RWPE1 (cell line): ENCODE results near the gene TMF1.

Experiments used
- CTCF ChIA-PET: fragments of 350-600 bp; sonication (Branson Sonifier 250); formaldehyde crosslinking; extraction: SDS; loops from one replicate; lab custom pipeline; 2021; lab: Yijun Ruan, JAX
- POLR2A ChIA-PET: fragments of 400-600 bp; formaldehyde crosslinking; extraction: SDS; loops from one replicate; lab custom pipeline; 2020; ENCODE audit warnings: antibody characterized with exemption; ENCODE audit not compliant: low non-redundant PET; lab: Yijun Ruan, JAX
- DNase-seq: peaks from one replicate; pipeline ENCODE4 v3.0.0; 2012; ENCODE audit warnings: low spot score
- H3K27ac ChIP-seq: fragments of 450-650 bp; 2 replicates; pipeline ENCODE4 v1.5.1; 2017
- TF ChIP-seq, protein P1 (sequence below): fragments of 450-650 bp; conservative IDR thresholded peaks from 2 replicates; pipeline ENCODE4 v1.5.1; 2017; ENCODE audit warnings: low read depth, mild to moderate bottlenecking

TMF1 gene

DNA sequence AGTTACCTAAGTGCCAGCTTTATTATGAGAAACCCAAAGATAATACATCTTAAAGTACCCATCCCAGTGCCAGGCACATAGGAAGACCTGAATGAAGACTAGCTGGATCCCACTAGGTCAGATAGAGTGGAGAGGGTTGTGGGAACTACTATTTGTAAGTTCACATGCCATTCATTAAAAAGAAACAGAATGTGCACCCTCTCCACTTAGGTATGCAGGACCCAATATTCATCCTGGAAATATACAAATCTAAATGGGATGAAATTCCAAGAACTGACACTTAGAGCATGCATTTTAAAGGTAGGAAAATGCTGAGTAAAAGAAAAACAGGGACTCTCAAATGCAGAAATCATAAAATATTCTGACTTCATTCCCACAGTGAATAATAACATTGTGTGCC, 53.0 kb downstream of the TMF1 start:
- DNase-seq: no peak
- TF ChIP-seq, protein P1, sequence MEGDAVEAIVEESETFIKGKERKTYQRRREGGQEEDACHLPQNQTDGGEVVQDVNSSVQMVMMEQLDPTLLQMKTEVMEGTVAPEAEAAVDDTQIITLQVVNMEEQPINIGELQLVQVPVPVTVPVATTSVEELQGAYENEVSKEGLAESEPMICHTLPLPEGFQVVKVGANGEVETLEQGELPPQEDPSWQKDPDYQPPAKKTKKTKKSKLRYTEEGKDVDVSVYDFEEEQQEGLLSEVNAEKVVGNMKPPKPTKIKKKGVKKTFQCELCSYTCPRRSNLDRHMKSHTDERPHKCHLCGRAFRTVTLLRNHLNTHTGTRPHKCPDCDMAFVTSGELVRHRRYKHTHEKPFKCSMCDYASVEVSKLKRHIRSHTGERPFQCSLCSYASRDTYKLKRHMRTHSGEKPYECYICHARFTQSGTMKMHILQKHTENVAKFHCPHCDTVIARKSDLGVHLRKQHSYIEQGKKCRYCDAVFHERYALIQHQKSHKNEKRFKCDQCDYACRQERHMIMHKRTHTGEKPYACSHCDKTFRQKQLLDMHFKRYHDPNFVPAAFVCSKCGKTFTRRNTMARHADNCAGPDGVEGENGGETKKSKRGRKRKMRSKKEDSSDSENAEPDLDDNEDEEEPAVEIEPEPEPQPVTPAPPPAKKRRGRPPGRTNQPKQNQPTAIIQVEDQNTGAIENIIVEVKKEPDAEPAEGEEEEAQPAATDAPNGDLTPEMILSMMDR: no peak
- ChIA-PET CTCF (interaction anchor here (0.7 kb wide), 1 partner anchor 66 kb away, joined by 6 read pairs; no protein-coding TSS in a partner anchor), POLR2A (no interaction called here)
- no peak overlapping the region for H3K27ac ChIP-seq

DNA sequence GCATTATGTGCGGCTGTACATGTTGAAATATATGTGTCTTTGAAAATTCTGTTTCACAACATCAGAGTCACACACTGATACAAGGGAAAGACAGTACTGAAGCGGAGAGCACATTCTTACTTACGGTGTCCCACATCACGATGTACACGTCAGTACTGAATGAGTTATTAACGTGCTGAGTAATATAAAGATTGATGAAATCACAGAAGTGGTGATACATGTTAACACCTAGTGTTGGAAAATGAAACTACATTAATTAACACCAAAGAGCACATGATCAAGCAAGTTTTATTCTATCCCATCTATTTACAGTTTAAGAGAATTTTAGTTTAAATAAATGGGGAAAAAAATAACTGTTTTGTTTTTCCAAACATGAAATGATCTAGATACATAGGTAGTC, 54.2 kb downstream of the TMF1 start:
- ChIA-PET CTCF (no interaction called here), POLR2A (no interaction called here)
- TF ChIP-seq, protein P1: no peak
- peak; percentile 13 for DNase-seq
- no peak overlapping the region for H3K27ac ChIP-seq

DNA sequence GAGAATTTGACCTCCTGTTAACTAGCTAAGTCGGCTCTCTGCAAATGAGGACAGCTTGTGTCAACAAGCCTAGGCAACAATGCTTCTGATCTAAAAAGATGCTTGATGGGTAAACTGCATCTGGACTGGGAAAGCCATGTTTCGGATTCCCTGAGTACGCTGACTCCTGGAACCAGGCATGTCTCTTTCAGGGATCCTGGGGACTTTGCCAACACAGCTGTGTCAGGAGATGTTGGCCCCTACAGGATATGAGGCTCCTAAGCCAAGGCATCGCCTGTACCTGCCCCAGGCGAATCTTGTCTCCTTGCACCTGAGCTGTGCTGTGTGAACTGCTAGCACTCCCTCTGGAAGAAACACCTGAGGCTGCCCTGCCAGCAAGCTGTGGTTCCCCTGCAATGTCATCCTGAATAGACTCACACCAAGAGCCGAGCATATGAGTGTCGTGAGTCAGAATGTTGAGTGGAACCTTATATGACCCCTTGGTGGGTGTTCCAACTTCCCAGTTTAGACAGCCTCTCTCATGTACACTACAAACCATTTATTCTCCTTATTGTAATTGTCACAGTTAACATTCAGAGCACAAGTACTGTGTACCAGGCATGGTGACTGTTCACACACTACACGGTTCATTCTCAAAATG, 55.7 kb downstream of the TMF1 start:
- ChIA-PET POLR2A (no interaction called here), CTCF (interaction anchor here (1.0 kb wide), 1 partner anchor 115 kb away, joined by 4 read pairs; no protein-coding TSS in a partner anchor)
- peak; percentile 53 for DNase-seq
- H3K27ac ChIP-seq: peak overlapping the region; percentile 42; the same call in 1 of the 2 replicates
- TF ChIP-seq, protein P1: no peak

DNA sequence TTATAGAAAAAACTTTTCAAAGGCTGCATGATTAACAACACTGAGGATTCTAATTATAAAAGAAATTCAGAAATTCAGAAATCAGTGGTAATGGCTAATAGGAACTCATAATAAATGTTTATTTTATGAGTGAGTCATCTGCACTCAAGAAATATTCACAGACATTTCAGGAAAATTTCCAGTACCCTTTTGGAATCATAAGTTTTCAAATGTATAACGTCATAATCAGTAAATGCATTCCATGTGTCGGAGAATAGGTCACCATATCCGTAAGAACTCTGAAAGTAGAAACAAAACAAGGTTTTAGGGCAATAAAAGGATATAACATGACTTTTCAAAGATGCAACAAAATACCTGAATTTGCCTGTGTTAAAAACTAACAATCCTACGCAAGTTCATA, 63.4 kb downstream of the TMF1 start:
- H3K27ac ChIP-seq: no peak overlapping the region
- no peak for DNase-seq
- CTCF ChIA-PET: no interaction called here
- TF ChIP-seq, protein P1: no peak
- POLR2A ChIA-PET: no interaction called here

DNA sequence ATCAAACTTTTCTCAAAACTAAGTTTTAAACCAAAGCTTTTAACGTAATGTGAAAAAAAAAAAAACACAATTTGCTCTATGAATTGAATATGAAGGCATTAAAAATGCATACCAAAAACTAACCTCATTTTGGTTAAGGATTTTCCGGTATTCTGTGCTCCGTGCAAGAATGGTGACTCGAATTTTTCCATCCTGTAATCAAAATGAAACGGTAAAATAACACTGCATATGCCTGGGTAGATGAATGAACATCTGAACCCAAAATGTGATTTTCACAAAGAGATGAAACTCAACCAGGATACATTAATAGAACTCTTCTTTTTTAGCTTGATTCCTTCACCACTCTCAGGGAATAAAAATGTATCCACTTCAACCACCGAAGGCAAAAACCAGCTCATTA, 64.8 kb downstream of the TMF1 start:
- ChIA-PET POLR2A (no interaction called here), CTCF (no interaction called here)
- H3K27ac ChIP-seq: no peak overlapping the region
- TF ChIP-seq, protein P1: no peak
- no peak for DNase-seq

DNA sequence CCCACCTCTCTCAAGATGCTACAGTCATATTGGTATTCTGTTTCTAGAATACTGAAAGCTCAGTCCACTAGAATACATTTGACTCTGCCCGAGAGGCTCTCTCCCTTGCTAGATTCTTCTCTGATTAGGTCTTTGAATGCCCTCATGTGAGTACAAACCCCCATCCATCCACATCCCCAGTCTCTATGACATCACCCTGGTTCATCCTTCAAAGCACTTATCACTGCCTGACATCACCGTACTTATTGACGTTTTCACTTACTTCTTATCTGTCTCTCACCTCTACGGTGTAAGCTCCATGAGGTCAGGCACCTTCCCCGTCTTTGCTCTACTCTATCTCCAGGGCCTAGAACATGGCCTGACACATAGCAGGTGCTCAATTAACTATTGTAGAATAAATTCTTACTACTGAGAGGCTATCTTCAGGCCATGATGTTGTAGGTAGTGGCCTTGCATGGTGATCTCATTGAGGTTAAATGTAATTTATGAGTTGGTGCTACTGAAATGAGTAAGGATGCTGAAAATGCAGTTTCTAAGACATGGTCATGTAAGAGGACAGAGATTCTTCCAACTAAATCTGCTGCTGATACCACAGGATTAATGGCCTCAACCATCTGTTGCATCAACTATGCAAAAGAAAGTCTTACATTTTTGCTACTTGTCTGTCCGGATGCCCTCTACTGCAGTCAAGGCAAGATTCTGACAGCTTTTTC, 65.5 kb downstream of the TMF1 start:
- POLR2A ChIA-PET: no interaction called here
- H3K27ac ChIP-seq: no peak overlapping the region
- TF ChIP-seq, protein P1: no peak
- DNase-seq: no peak
- CTCF ChIA-PET: no interaction called here
